K562 (cell line): ENCODE data around the gene RUNX1. TPM values are rescaled to one million over a fixed set of nuclear protein-coding genes. Genes with fewer than 3 reads are reported as not detected.
A peak's percentile ranks its signal among the peaks of the same experiment; 100 is the strongest.

Experiments used
- CBFA2T3 ChIP-seq: fragments of 450-650 bp; IDR thresholded peaks from 2 replicates; pipeline ENCODE4 v1.6.1; 2017
- CBX5 ChIP-seq: IDR thresholded peaks from 2 replicates; pipeline ENCODE4 v1.6.1; 2014; ENCODE audit warnings: low read depth, borderline replicate concordance
- DMBX1 ChIP-seq: fragments of 250-450 bp; sonication (Bioruptor Pico); IDR thresholded peaks from 2 replicates; pipeline ENCODE4 v1.8.0; 2022; ENCODE audit warnings: inconsistent platforms, mild to moderate bottlenecking, moderate library complexity, borderline replicate concordance
- DNMT1 ChIP-seq: fragments of 450-650 bp; IDR thresholded peaks from 2 replicates; pipeline ENCODE4 v1.6.1; 2016; ENCODE audit warnings: antibody characterized with exemption, mild to moderate bottlenecking
- E2F4 ChIP-seq: sonication (generic); formaldehyde crosslinking; IDR thresholded peaks from 2 replicates; pipeline ENCODE4 v1.8.0; 2022; ENCODE audit warnings: mild to moderate bottlenecking, low read depth, missing genetic modification reagents
- ESRRA ChIP-seq: fragments of 450-650 bp; IDR thresholded peaks from 2 replicates; pipeline ENCODE4 v1.6.1; 2014; ENCODE audit warnings: low read depth, mild to moderate bottlenecking, moderate library complexity, borderline replicate concordance
- MYNN ChIP-seq, 2 experiments: sonication (generic); formaldehyde crosslinking in 1 of 2; IDR thresholded peaks; 2 replicates each; pipeline versions ENCODE4 v1.5.0 to v1.6.1; 2016 to 2020; ENCODE audit warnings: antibody characterized with exemption in 1 of 2, missing genetic modification reagents in 1 of 2
- NR2C1 ChIP-seq, 2 experiments: fragments of 450-650 bp; IDR thresholded peaks; 2 replicates each; pipeline ENCODE4 v1.6.1; 2017; ENCODE audit warnings: mild to moderate bottlenecking in 2 of 2, antibody characterized with exemption in 1 of 2, inconsistent platforms in 1 of 2, missing compliant biosample characterization in 1 of 2, missing genetic modification characterization in 1 of 2
- NR2C2 ChIP-seq, 2 experiments: fragments of 200-800 bp in 1 of 2; sonication (Bioruptor generic) in 1 of 2; sonication (generic) in 1 of 2; formaldehyde crosslinking in 1 of 2; IDR thresholded peaks; 2 replicates each; pipeline versions ENCODE4 v1.6.1 to v1.8.0; 2016 to 2022; ENCODE audit warnings: mild to moderate bottlenecking in 1 of 2, missing compliant biosample characterization in 1 of 2, missing genetic modification characterization in 1 of 2, missing genetic modification reagents in 1 of 2
- SPI1 ChIP-seq: IDR thresholded peaks from 2 replicates; pipeline ENCODE4 v1.6.1; 2011; ENCODE audit warnings: low read depth, low read length, control low read depth, borderline replicate concordance
- TRIM25 ChIP-seq: fragments of 450-650 bp; IDR thresholded peaks from 2 replicates; pipeline ENCODE4 v1.7.0; 2016; ENCODE audit warnings: borderline replicate concordance
- ZBTB11 ChIP-seq, 3 experiments: fragments of 200-800 bp in 1 of 3; fragments of 250-450 bp in 1 of 3; fragments of 450-650 bp in 1 of 3; sonication (Bioruptor Pico) in 1 of 3; sonication (Bioruptor generic) in 1 of 3; formaldehyde crosslinking in 1 of 3; IDR thresholded peaks; 2 replicates each; pipeline versions ENCODE4 v1.6.1 to v1.8.0; 2016 to 2022; ENCODE audit warnings: mild to moderate bottlenecking in 2 of 3, missing genetic modification characterization in 2 of 3, missing compliant biosample characterization in 1 of 3, moderate library complexity in 1 of 3
- ZFP91 ChIP-seq: sonication (generic); formaldehyde crosslinking; IDR thresholded peaks from 2 replicates; pipeline ENCODE4 v1.8.0; 2022; ENCODE audit warnings: mild to moderate bottlenecking, missing genetic modification reagents
- ZNF212 ChIP-seq: fragments of 450-650 bp; formaldehyde crosslinking; IDR thresholded peaks from 2 replicates; pipeline ENCODE4 v1.4.0; 2020; ENCODE audit warnings: mild to moderate bottlenecking
- ZNF507 ChIP-seq: conservative IDR thresholded peaks from 2 replicates; pipeline ENCODE4 v1.6.1; 2017; ENCODE audit warnings: missing genetic modification characterization, missing compliant biosample characterization
- ZNF512 ChIP-seq: IDR thresholded peaks from 2 replicates; pipeline ENCODE4 v1.6.1; 2016; ENCODE audit warnings: missing genetic modification characterization, missing compliant biosample characterization
- polyA plus RNA-seq, 8 experiments: library from polyadenylated mRNA; depleted of rRNA in 4 of 8; stranded (reverse) in 5 of 8; unstranded in 3 of 8; fragments of >200 nt; fragmentation: Nextera tagmentation in 2 of 8; fragmentation: Illumina TruSeq in 1 of 8; extraction: Ambion mirVana in 2 of 8; extraction: Trizol in 1 of 8; gene quantifications; 2 replicates each; pipeline versions ENCODE4 v1.2.1 to v1.2.3, GENCODE V29; 2011 to 2014; ENCODE audit warnings: inconsistent platforms in 1 of 8, missing spikeins in 1 of 8
- total RNA-seq, 7 experiments: library from RNA; depleted of rRNA in 6 of 7; stranded (reverse); fragments of >200 nt in 6 of 7; fragmentation: Illumina TruSeq in 2 of 7; extraction: Trizol in 2 of 7; gene quantifications; 2 replicates each; pipeline versions ENCODE4 v1.2.1 to v1.2.3, GENCODE V29; 2011 to 2021; ENCODE audit warnings: low replicate concordance in 1 of 7

RUNX1 gene
- total and polyA plus RNA-seq, 9 of the 15 experiments (the other 6 are each of a cell fraction or from before 2014, with no cell fraction given): 2.2 to 68.6 (median 17.8) TPM

GRCh38 chr21:34946385-34946840 is 102.7 kb downstream of the RUNX1 start (continued):
- TF ChIP-seq ZBTB11 (CRISPR knock-in tag; IDR thresholded peaks at IDR 0.05) (no peak), E2F4 (no peak), ZFP91 (CRISPR knock-in tag) (no peak), MYNN (IDR thresholded peaks at IDR 0.05) (no peak), MYNN (CRISPR knock-in tag; IDR thresholded peaks at IDR 0.05) (no peak), ZNF212 (no peak), NR2C1 (IDR thresholded peaks at IDR 0.05) (0 out of 2 replicates have a peak, but pooled peaks have one; percentile 35), NR2C1 (tag; IDR thresholded peaks at IDR 0.05) (no peak), TRIM25 (no peak), SPI1 (peak; percentile 98), ESRRA (no peak), ZNF507 (tag) (no peak), CBFA2T3 (peak; percentile 45), CBX5 (no peak), NR2C2 (CRISPR knock-in tag; IDR thresholded peaks at IDR 0.05) (no peak), NR2C2 (tag; IDR thresholded peaks at IDR 0.05) (no peak), DNMT1 (no peak), DMBX1 (CRISPR knock-in tag) (no peak), ZNF512 (tag) (no peak)
